GM21360 (cell line): Measurements from ENCODE around the gene CNNM4.
A peak's percentile ranks its signal among the peaks of the same experiment; 100 is the strongest.

Source experiments
- ATAC-seq: cut with Tn5 transposase; IDR thresholded peaks from one replicate; pipeline ENCODE4 v1.9.1; 2021; ENCODE audit warnings: mild to moderate bottlenecking, moderate library complexity; ENCODE audit not compliant: unreplicated experiment

Gene CNNM4

GRCh38 chr2:96831679-96832078 lies 71.0 kb downstream of the CNNM4 start:
- no peak for ATAC-seq

- ATAC-seq: no peak
These were observed 71.7 kb downstream of the CNNM4 start for GRCh38 chr2:96832408-96832753.

- ATAC-seq: no peak
These were observed 72.2 kb downstream of the CNNM4 start for GRCh38 chr2:96832754-96833507.

- ATAC-seq: no peak
These were observed 75.1 kb downstream of the CNNM4 start for GRCh38 chr2:96835830-96836229.

GRCh38 chr2:96837575-96837974 lies 76.9 kb downstream of the CNNM4 start:
- no peak for ATAC-seq

- ATAC-seq: peak; percentile 12
These were observed 77.9 kb downstream of the CNNM4 start for GRCh38 chr2:96838345-96839292.

GRCh38 chr2:96839293-96839874 lies 78.7 kb downstream of the CNNM4 start:
- peak; percentile 42 for ATAC-seq

- no peak for ATAC-seq
These were observed 79.5 kb downstream of the CNNM4 start for GRCh38 chr2:96839875-96840850.

GRCh38 chr2:96841701-96842495 lies 81.2 kb downstream of the CNNM4 start:
- no peak for ATAC-seq

GRCh38 chr2:96842600-96842999 lies 81.9 kb downstream of the CNNM4 start:
- ATAC-seq: no peak

GRCh38 chr2:96843538-96844268 lies 83.0 kb downstream of the CNNM4 start, which contains the start of gene ANKRD23:
Gene ANKRD23, minus strand, starts transcription at chr2:96844021. Its CDS starts 29 bp downstream, at chr2:96843992.
- ATAC-seq: no peak

GRCh38 chr2:96844405-96844808 lies 83.7 kb downstream of the CNNM4 start:
- ATAC-seq: no peak

GRCh38 chr2:96846825-96847224 lies 86.1 kb downstream of the CNNM4 start:
- no peak for ATAC-seq

GRCh38 chr2:96847586-96847985 lies 86.9 kb downstream of the CNNM4 start:
- no peak for ATAC-seq

GRCh38 chr2:96848264-96848663 lies 87.6 kb downstream of the CNNM4 start:
- no peak for ATAC-seq

GRCh38 chr2:96852667-96853066 lies 92.0 kb downstream of the CNNM4 start:
- ATAC-seq: no peak

- ATAC-seq: no peak
These were observed 92.6 kb downstream of the CNNM4 start for GRCh38 chr2:96853321-96853720.

GRCh38 chr2:96856776-96857666 lies 96.3 kb downstream of the CNNM4 start:
- ATAC-seq: no peak
